HG03354 (cell line): ENCODE data around the gene AHRR.

Experiments used
- ATAC-seq: cut with Tn5 transposase; IDR thresholded peaks from one replicate; pipeline ENCODE4 v1.9.1; 2021; ENCODE audit warnings: mild to moderate bottlenecking; ENCODE audit not compliant: unreplicated experiment, poor library complexity, severe bottlenecking

Gene AHRR

DNA sequence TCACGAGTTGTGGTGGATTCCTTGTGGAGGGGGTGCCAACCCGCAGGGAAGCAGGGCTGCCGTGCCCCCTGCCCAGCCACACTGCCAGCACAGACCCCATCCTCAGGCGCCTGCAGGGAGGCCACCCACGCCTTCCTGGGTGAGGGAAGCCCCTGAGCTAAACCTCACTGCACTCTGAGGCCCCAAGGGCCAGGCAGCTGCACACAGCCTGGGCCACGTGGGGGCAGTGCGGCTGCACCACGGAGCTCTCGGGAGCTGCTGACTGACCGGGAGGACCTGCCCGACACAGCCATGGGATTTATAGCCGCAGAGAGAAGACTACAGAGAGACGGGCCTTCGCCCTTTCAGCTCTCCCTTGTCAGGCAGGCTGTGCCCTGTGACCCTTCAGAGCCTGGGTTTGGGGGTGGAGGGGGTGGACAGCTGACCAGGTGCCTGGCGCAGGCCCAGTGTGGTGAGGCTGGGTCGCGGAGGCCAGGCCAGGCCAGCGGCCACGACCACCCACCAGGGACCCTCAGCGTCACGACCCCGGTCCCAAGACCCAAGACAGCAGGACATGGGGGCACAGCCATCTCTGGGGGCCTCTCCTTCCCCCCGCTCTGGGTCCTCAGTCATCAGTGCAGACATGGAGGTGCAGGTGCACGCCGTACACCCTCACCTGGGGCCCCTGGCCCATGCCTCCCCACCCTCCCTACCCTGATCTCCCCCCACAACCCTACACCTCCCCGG, 4.3 kb upstream of the AHRR start:
- ATAC-seq = peak; percentile 71

DNA sequence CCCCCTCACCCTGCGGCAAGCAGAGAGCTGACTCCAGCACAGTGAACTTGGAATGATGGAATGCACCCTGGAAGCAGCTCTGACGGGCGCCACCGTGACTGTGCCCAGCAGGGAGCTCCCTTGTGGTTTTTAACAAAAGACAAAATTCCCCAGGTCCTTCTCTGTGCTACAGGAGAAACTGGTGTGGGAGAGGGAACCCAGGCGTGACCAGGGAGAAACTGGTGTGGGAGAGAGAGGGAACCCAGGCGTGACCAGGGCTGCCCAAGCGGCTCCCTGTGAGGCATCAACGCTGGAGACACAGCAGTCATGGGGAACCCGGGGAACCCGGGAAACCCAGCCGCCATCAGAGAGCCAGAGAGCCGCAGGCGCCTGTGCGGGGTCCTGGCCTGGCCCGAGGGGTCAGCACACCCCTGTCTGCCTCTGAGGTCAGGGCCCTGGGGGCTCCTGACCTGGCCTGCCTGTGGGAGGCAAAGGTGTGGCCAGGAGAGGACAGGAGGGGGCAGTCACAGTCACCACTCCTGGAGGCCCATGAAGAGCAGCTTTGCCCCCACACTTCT, 3.1 kb upstream of the AHRR start:
- no peak for ATAC-seq

- no peak for ATAC-seq
Observed at GRCh38 chr5:318931-319601, 2.4 kb upstream of the AHRR start.

DNA sequence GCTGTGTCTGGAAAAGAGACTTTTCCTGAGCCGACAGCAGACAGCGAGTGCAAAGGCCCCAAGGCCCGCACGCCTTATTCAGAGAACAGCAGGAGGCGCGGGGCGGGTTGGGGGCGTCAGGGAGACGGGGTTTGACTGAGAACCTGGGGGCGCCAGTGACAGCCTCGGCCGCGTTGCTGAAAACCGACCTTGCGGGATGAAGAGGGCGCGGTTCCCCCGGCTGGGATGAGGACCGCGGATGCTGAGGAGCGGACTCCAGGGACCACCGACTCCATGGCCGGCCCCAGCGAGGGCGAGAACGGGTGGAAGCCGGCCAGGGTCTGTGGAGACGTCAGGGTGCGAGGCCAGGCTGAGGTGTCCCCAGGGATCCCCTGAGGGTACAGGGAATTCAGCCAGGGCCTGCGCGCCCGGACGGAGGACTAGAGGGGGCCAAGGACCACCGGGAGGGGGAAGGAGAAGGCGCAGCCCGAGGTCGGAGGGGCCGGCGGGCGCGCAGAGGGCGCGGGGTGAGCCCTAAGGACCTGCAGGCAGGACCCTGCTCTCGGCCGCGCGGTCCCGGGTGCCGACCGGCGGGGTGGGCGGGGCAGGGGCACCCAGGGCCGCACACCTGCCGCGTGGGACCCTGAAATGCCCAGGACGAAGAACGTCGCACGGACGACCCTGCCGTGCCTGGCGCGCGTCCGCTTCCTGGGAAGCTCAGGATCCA, 837 bp upstream of the AHRR start:
- peak; percentile 1 for ATAC-seq

DNA sequence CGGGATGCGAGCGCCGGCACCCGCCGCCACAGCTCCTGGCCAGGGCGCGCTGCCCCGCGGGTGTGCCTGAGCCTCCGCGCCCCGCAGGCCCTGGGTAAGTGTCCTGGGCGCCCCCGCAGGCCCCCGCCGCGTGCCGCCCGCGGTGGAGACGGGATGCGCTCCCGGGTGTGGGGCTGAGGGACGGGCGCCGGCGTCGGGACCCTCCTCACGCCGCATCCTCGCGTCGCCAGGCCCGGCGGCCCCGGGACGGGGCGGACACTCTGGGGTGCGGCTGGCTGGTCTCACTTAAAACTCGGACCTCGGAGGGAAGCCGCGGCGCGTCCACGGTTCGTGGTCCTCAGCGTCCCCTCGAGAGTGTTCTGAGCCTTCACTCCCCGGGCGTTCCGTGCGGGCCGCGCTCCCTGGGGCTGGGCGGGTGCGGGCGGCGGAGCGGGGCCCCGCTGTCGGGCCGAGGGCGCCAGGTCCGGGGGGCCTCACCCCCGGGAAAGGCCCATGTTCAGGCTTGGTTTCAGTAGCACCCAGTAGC, 275 bp downstream of the AHRR start:
- peak; percentile 21 for ATAC-seq

DNA sequence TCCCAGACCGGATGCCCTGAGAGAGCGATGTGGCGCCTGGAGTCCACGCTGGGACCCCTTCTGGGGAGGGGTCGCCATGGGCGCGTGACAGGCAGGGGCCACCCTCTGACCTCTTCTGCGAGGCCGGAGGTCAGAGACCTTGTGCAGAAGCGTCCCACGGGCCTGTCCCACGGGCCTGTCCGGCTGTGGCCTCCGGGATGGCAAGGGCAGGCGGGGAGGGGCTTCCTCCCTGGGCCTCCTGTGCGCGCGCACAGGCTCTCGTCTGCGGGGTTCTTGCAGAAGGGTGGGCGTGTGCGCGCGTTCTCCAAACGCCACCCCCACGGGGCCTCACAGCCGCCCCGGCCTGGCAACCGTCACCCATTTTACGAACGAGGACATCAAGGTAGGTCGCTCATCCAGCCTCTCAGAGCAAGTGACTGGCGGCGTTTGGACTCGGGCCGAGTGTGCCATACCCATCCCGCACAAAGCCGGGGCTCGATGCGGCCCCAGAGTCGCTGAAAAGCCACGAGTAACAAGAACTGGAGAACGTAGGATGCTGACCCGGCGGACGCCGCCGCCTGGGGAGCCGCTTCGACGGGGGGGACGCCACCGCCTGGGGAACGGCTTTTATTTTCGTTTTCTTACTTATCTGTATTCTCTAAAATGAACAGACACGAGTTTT, 897 bp downstream of the AHRR start:
- ATAC-seq = peak; percentile 26

- no peak for ATAC-seq
Observed at GRCh38 chr5:322942-323879, 1.7 kb downstream of the AHRR start.

DNA sequence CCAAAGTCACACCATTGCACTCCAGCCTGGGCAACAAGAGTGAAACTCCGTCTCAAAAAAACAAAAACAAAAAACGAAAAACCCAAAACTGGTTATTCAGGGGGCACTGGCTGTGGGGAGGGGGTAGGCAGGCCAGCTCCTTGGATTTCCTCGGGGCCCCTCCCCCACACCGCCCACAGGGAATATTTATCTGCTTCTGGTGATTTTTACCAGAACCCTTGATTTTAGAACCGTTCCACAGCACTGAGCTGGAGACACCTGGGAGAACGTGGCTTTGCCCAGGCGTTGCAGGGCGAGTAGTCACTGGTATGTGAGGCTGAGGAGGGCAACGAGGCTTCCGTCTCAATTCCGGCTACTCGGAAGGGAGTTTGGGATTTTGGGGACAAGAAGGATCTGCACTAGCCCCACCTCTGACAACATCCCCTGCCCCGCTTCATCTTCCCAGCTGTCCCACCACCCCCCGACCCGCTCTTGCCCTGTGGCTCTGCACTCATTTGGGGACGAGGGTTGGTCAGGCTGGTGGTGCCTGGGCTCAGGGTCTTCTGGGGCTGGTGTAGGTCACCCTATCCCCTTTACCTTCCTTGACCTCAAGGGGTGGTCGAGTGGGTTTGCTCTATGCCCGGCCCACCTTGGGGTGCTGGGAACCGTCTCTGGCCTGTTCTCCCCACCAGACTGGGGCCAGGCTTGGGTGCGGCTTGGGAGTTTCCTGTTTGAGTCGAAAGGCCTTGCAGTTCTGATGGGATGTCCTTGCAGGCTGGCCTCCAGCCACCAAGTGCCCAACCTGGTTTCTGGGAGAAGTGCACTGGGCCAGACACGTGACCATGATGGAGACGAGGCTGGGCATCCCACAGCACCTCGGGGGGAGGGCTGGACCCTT, 3.5 kb downstream of the AHRR start:
- no peak for ATAC-seq

DNA sequence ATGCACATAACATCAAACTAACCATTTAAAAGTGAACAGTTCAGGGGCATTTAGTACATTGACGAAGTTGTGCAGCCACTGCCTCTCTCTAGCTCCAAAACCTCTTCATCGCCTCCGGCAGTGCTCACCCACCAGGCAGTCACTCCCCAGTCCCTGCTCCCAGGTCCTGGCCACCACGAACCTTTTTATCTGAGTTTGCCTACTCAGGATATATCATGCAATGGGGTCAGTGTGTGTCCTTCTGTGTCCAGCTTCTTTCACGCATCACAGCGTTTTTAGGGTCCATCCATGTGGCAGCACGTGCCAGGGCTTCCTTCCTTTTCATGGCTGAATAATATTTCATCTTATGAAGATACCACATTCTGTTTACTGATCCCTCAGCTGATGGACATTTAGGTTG, 4.6 kb downstream of the AHRR start:
- ATAC-seq = no peak

DNA sequence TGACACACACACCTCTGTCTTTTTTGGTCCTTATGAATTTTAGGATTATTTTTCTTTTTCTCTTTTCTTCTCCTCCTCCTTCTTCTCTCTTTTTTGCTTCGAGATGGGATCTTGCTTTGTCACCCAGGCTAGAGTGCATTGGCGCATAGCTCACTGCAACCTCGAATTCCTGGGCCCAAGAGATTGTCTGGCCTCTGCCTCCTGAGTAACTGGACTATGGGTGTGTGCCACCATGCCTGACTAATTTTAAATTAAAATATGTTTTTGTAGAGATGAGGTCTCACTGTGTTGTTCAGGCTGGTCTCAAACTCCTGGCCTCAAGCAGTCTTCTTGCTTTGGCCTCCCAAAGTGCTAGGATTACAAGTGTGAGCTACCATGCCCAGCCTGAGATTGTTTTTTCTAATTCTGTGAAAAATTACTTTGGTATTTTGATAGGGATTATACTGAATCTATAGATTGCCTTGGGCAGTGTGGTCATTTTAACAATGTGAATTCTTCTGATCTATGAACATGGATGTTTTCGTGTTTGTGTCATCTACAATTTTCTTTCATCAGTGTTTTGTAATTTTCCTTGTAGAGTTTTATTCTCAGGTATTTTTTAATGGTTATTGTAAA, 7.7 kb downstream of the AHRR start:
- ATAC-seq = no peak

GRCh38 chr5:329768-330167, 8.3 kb downstream of the AHRR start:
- ATAC-seq = no peak

DNA sequence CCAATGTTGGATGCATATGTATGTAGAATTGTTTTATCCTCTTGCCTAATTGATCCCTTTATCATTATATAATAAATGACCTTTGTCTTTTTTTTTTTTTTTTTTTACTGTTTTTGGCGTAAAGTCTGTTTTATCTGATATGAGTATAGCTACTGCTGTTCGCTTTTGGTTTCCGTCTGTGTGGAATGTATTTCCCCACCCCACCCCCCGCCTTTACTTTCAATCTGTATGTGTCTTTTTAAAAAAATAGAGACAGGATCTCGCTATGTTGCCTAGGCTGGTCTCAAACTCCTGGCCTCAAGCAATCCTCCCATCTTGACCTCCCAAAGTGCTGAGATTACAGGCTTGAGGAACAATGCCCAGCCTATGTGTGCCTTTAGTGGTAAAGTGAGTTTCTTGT, 11.3 kb downstream of the AHRR start:
- peak; percentile 63 for ATAC-seq

- ATAC-seq = no peak
Observed at GRCh38 chr5:333945-334344, 12.4 kb downstream of the AHRR start.

DNA sequence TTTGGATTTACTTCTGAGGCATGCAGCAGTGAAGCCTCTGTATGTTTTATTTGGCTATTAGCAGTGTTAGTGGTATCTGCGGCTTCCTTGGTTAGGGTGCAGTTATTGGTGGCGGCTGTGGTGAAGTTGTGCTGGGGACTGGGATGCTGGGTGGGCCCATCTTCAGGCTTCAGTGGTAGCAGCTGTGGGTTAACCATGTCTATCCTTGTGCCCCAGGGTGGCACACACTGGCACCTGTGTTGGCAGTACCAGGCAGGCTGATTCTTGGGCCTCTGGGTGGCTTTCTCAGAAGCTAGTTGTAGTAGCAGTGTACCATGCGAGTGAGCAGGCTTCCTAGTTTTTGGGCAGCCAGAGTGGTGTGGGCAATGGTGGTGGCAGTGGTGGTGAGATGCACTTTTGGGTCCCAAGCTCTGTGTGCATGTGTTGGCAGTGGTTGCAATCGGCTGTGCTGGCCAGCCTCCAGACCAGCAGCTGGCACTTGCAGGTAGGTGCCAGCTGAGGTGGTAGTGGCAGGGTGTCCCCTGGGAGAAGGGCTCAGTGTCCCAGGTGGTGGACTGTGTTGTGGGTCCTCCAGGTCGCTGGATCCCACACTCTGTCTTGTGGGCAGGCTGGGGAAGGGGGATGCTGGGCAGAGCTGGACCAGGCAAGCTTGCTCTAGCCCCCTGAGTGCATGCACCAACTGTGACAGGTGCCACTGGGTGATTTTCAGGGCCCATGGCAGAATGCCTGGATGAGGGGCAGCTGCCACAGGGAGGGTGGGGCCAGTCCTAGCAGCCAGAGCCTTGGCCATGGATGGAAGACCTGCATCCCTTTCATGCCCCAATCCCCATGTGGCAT, 13.6 kb downstream of the AHRR start:
- ATAC-seq = no peak

DNA sequence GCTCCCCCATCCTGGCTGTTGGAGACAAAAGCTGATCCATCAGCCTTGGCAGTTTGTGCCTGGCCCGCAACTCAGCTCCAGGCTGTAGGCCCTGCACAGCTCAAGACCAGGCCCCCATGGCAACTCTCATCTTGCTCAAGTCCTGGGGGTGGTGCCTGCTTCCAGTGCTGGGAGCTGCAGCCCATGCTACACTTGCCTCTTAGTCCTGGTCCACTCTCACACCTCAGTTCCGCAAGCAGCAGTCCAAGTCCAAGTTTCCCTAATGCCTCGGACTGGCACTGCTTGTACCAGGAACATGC, 14.2 kb downstream of the AHRR start:
- ATAC-seq = no peak

DNA sequence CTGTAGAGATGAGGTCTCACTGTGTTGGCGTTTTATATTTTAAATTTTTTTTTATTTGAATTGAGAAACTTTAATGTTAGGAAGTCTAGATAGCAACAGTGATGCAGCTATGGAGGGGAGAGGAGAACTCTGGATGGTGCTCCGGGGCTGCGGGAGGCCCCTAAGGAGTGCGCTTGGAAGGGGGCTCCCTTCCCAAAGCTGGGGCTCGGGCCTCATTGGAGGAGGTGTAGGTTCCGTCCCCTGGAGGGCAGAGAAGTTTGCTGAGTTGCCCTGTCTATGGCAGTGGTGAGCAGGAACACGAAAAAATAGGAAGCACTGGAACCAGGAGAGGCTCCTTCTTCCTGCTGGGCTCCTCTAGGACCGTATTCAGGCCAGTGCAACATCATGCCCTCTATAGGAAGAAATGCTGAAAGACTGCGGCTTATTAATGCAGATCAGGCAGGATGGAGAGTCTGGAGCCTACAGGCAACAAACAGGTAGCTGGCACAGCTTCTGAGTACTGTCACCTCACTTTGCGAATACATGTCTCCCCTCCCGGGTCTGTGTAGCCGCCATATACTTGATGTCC, 16.1 kb downstream of the AHRR start:
- no peak for ATAC-seq
